AG08395 (cell line): ENCODE data around the gene ZNF705A.
"Not testable (repeated sequence)": the region's sequence is repeated elsewhere in the genome, so short reads cannot be mapped to it uniquely, and the experiment has no call there.

ENCODE experiments used
- DNase-seq: peaks from one replicate; pipeline ENCODE4 v3.0.0; 2012; ENCODE audit warnings: mixed read lengths, low spot score

The ZNF705A gene

DNA sequence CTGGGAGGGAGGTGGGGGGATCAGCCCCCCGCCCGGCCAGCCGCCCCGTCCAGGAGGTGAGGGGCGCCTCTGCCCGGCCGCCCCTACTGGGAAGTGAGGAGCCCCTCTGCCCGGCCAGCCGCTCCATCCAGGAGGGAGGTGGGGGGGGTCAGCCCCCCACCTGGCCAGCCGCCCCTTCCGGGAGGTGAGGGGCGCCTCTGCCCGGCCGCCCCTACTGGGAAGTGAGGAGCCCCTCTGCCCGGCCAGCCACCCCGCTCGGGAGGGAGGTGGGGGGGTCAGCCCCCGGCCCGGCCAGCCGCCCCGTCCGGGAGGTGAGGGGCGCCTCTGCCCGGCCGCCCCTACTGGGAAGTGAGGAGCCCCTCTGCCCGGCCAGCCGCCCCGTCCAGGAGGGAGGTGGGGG is 27.4 kb downstream of the ZNF705A start:
- not testable (repeated sequence) for DNase-seq

DNA sequence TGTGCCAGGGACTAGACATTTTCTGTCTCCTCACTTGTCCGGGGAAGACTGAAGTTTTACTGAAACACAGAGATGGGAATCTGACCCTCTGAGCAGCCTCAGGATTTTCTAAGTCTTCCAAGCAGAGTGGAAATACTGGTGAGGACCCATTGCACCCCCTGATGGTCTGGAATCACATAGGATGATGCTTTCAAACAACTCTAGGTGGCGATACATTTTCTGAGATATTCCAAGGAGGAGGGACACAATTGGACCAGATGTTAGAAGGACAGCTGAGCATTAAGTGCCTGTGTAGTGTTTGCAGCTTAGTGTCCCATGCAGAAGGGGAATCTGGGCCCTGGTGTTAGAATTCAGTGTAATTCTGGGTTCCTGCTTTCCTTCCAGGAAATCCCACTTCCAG is 31.3 kb downstream of the ZNF705A start:
- not testable (repeated sequence) for DNase-seq

DNA sequence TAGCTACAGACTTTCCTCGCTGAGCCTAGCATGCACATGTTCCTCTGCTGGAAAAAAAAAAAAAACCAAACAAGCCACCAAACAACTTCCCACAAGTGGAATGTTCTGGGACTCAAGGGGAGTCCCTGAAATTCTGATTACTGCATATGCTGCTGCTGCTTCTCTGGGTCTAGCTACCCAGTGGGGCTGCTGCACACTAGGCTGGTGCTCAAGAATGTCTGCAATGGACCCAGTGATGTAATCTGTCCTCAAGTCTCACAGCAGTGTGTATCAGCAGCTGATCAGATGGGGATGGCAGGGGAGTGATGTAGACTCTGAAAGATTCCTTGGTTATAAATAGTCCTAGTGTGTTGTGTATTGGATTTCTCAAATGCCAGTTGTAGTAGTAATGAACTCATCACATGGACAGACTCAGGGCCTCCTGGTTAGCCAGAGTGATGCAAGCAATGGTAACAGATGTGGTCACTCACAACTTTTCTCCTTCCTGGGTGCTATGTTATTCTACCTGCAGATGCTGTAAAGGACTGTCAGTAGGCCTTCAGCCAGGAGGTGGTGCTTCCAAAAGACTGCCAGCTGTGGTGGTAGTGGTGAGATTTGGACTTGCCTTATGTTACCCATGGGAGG is 41.0 kb downstream of the ZNF705A start:
- peak; percentile 54 for DNase-seq

DNA sequence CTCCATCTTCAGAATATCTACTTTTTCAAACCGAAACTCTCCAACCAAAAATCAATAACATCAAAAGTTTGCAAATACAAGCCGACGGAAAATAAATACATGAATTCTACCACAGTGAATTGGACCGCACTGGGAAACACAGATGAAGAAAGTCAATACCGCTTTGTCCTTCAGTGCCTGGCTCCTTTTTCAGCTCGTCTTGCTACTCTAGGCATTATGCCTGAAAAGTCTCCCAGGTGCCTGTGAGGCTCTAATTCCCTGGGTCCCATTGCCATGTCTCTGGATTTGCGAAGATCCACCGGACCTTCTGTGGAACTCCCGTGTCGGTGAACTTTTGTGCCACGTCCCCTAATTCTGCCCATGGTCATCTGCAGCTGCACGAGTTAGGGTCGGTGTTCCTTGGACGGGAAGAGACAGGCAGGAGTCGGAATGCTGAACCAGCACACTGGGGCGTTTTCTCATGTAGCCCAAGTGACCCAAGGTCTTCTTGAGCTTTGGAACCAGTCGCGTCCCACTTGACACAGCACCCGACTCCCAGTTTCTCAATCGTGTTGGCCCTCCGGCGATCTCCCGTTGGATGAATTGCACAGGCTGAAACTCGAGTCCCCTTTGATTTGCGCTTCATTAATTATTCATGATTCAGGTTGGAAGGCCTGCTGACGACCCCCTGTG is 62.0 kb downstream of the ZNF705A start:
- not testable (repeated sequence) for DNase-seq

DNA sequence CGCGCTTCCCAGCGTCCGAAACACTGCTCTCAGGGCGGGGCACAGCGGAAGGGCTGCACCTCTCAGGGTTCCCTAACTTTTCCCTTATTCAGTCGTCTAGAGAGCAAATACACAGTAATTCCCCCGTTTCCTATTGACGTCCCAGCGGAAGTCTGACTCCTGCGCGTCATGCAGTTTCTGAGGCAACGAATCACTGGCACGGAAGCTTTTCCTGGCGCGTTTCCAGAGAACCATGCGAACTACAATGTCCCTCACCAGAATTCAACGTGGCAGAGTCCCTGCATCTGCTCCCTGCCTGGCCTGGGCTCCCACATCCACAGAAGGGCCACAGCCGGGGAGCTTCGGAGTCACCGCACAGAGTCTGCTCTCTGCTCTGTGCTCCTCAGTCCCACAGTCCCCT is 64.6 kb downstream of the ZNF705A start:
- not testable (repeated sequence) for DNase-seq

DNA sequence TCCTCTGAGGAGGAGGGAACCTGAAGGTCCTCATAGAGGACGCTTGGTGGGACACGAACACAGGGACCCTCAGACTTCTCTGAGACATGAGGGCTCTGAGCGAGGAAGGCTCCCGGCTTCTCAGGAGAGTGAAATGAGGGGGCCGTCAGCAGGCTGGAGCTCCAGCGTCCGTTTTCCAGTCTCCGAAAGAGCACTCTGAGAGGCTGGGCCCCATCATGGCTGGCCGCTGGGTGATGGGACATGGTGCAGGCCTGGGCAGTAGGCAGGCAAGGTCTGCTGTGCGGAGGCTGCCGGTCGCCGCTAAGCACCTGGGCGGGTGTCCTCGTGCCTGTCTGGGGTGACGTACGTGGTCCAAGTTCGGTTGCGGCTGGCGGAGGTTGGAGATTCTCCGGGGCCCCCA is 65.0 kb downstream of the ZNF705A start:
- DNase-seq: not testable (repeated sequence)

DNA sequence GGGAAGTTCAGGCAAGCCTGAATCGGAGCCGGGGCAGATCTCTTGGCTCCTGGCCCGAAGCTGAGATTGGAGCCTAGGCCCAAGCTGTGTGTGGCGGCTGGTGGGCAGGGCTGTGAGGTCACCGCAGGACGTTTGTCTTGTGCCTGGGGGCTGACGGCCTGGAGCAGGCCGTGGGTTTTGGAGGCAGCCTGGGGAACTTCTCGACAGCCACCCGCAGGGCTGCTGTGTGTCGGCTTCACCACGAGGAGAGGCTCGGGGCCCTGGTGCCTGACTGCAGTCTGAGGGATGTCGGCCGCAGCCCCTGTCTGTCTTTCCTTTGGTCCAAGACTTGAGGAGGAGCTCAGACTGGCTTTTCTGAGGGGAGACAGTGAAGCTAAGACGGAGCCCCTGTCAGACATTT is 65.5 kb downstream of the ZNF705A start:
- not testable (repeated sequence) for DNase-seq

DNA sequence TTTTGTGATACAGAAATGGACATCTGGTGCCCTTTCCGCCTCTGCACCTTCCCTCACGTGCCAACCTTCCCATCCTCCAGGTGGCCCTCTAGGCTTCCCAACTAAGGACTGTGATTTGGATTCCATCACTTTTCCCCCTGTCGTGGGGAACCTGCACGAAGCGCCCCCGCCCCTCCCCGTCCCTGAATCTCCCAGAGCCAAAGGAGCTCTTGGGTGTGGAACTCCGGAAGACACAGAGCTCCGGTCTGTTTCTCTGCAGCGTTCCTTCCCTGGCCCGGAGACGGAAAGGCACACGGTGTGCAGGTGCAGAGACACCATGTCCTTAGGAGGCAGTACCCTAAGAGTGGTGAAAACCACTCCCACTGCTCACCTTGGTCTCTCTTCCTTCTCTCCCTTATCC is 66.8 kb downstream of the ZNF705A start:
- not testable (repeated sequence) for DNase-seq

DNA sequence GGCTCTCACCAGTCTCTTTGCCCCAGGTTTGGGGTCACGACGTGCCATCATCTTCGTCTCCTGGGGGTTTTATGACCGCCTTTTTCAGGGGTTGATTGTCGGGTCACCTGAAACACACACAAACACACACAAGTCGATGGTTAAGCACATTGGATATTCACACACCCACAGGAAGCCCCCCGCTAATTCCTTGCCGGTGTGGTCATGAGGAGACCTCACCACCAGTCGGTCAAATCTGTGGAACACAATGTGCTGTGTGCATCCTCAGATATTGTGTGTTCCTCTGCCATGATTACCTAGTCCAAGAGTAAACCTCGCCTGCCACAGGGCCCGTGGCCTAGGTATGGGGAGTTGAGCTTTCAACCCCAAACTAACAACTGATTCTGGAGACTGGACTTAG is 68.0 kb downstream of the ZNF705A start:
- DNase-seq: not testable (repeated sequence)

DNA sequence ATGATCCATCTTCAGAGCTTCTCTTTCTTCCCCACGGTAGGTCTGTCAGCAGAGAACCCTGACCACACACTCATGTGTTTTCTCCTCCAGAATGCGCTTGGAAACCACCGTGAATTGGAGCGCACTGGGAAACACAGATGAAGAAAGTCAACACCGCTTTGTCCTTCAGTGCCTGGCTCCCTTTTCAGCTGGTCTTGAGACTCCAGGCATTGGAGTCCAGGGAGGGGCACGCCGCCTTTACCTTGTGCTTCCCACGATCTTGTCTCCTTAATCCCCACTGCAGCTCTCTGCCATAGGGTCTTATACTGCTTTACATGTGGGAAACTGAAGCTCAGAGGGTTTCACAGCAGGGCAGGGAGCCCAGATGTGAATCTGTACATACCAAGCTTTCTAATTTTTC is 69.5 kb downstream of the ZNF705A start:
- DNase-seq: no peak

DNA sequence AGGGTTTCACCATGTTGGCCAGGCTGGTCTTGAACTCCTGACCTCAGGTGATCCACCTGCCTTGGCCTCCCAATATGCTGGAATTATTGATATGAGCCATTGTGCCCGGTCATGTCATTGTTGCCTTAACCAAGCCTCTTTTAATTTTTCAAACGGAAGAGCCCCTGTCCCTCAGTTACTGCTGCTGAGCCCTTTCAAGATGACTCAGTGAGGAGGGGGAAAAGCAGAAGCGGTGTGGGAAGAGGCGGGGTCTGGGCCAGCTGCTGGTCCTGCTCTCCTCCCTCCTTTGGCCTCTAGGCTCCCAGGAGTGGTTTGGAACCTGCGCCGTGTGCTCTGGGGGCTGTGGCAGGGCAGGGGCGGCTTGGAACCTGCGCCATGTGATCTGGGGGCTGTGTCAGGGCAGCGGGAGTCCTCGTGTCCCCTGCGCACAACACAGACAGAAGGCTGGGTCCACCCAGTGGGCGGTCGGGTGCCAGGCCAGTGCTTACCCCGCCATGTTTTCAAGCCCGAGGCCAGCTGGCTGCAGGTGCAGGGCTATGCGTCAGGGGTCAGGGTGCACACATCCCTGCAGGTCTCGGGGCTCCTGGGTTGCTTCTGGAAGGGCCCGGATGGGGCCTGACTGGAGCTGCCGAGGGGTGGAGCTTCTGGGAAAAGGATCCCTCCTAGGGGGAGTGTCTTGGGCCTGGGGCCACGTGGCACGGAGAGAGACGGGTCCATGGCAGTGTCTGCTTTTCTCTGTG is 70.3 kb downstream of the ZNF705A start, which contains the start of gene FAM90A1:
FAM90A1 (minus strand) TSS at position 627 of the 740 bp plus-strand sequence. CDS start 2,786 bp downstream, outside the sequence.
- DNase-seq: not testable (repeated sequence)

DNA sequence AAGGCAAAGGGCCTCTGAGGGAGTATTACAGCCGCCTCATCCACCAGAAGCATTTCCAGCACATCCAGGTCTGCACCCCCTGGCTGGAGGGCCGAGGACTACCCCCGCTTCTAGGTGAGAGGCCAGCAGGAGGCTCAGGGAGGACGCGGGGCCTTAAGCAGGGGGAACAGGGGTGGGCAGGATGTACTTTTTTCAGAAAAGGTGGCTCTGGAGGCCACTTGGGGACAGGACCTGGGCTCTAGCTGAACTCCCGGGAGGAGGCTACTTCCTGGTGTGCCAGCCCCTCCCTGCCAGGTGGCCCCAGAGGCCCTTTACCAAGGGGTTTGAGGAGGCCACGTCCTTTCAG is 70.9 kb downstream of the ZNF705A start:
- DNase-seq: not testable (repeated sequence)

DNA sequence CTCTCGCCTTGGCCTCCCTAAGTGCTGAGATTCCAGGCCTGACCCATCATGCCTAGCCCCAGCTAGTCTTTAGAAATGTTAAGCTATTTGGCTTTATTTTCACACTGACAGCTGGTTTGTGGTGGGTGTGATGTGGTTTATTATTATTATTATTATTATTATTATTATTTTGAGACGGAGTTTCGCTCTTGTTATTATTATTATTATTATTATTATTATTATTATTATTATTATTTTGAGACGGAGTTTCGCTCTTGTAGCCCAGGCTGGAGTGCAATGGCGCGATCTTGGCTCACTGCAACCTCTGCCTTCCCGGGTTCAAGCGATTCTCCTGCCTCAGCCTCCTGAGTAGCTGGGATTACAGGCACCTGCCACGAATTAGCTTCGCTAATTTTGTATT is 71.8 kb downstream of the ZNF705A start:
- not testable (repeated sequence) for DNase-seq

DNA sequence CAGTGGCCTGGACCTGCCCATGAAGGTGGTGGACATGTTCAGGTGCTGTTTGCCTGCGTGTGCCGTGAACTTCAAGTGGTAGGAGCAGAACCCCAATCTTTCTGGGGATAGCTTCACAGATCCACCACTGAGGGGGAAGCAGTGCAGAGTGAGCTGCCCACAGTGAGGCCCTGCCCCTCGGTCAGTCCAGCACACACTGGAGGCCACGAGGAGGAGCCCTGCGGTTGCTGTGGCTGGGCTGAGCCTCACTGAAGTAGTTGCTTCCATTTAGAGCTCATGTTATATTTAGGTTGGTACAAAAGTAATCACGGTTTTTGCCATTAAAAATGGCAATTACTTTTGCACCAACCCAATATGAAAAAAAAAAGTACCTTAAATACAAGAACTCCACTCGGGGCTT is 72.7 kb downstream of the ZNF705A start:
- DNase-seq: not testable (repeated sequence)
